GM18505 (cell line): ENCODE data around the gene BRPF1.

ENCODE experiments used
- ATAC-seq: cut with Tn5 transposase; IDR thresholded peaks from one replicate; pipeline ENCODE4 v1.9.1; 2021; ENCODE audit not compliant: unreplicated experiment
- POLR2A ChIP-seq: IDR thresholded peaks from 4 replicates; pipeline ENCODE4 v1.6.1; 2011; ENCODE audit warnings: borderline replicate concordance; ENCODE audit not compliant: insufficient read depth, insufficient read length; ENCODE audit errors: extremely low read depth

Gene BRPF1

GRCh38 chr3:9732080-9732739, 675 bp downstream of the BRPF1 start:
- TF ChIP-seq POLR2A = no peak
- ATAC-seq = no peak

- TF ChIP-seq POLR2A = no peak
- ATAC-seq = no peak
Measured at GRCh38 chr3:9732740-9733115, 1.2 kb downstream of the BRPF1 start.

- no peak for ATAC-seq
- no peak for TF ChIP-seq POLR2A
Measured at GRCh38 chr3:9736831-9737230, 5.3 kb downstream of the BRPF1 start.

- ATAC-seq = no peak
- TF ChIP-seq POLR2A = no peak
Measured at GRCh38 chr3:9739181-9739580, 7.6 kb downstream of the BRPF1 start.

- TF ChIP-seq POLR2A = no peak
- ATAC-seq = no peak
Measured at GRCh38 chr3:9742560-9742959, 11.0 kb downstream of the BRPF1 start.

GRCh38 chr3:9743548-9743947, 12.0 kb downstream of the BRPF1 start:
- no peak for ATAC-seq
- TF ChIP-seq POLR2A = no peak

- ATAC-seq = no peak
Measured at GRCh38 chr3:9744162-9744561, 12.6 kb downstream of the BRPF1 start.

GRCh38 chr3:9745521-9745920, 14.0 kb downstream of the BRPF1 start:
- TF ChIP-seq POLR2A = no peak
- ATAC-seq = no peak

More at GRCh38 chr3:9744162-9744561, 12.6 kb downstream of the BRPF1 start:
- no peak for TF ChIP-seq POLR2A

- no peak for TF ChIP-seq POLR2A
- no peak for ATAC-seq
Measured at GRCh38 chr3:9746330-9746729, 14.8 kb downstream of the BRPF1 start.

GRCh38 chr3:9747267-9747666, 15.7 kb downstream of the BRPF1 start:
- no peak for ATAC-seq

GRCh38 chr3:9748031-9748430, 16.5 kb downstream of the BRPF1 start:
- ATAC-seq = no peak
- no peak for TF ChIP-seq POLR2A

More at GRCh38 chr3:9747267-9747666, 15.7 kb downstream of the BRPF1 start:
- TF ChIP-seq POLR2A = no peak

- ATAC-seq = no peak
- no peak for TF ChIP-seq POLR2A
Measured at GRCh38 chr3:9749296-9749644, 17.7 kb downstream of the BRPF1 start.

- ATAC-seq = peak; percentile 86
- peak; percentile 62 for TF ChIP-seq POLR2A
Measured at GRCh38 chr3:9749645-9750555, 18.4 kb downstream of the BRPF1 start, which contains the start of gene OGG1. Gene OGG1 (plus strand): TSS chr3:9749952. CDS start chr3:9750287, 335 bp downstream.
